IMR-90 (cell line): ENCODE results near the gene C16orf87. TPM values are rescaled to one million over a fixed set of nuclear protein-coding genes. Genes with fewer than 3 reads are reported as not detected.

Experiments
- polyA plus RNA-seq, 3 experiments: library from polyadenylated mRNA; depleted of rRNA; stranded (reverse); fragments of >200 nt; gene quantifications; 2 replicates each; pipeline ENCODE4 v1.2.3, GENCODE V29; 2012; ENCODE audit warnings: low replicate concordance in 1 of 3
- total RNA-seq: library from RNA; depleted of rRNA; stranded (reverse); fragments of >200 nt; gene quantifications from 2 replicates; pipeline ENCODE4 v1.2.3, GENCODE V29; 2012
- TF ChIP-seq, protein P1 (sequence below): fragments of 150-350 bp; IDR thresholded peaks from 2 replicates; pipeline ENCODE4 v1.6.1; 2016; ENCODE audit warnings: low read depth, mild to moderate bottlenecking, low read length, moderate library complexity, borderline replicate concordance

C16orf87 gene
- total and polyA plus RNA-seq, 2 of the 4 experiments (the other 2 are of a cell fraction), result 6.3 to 8.1 TPM

DNA sequence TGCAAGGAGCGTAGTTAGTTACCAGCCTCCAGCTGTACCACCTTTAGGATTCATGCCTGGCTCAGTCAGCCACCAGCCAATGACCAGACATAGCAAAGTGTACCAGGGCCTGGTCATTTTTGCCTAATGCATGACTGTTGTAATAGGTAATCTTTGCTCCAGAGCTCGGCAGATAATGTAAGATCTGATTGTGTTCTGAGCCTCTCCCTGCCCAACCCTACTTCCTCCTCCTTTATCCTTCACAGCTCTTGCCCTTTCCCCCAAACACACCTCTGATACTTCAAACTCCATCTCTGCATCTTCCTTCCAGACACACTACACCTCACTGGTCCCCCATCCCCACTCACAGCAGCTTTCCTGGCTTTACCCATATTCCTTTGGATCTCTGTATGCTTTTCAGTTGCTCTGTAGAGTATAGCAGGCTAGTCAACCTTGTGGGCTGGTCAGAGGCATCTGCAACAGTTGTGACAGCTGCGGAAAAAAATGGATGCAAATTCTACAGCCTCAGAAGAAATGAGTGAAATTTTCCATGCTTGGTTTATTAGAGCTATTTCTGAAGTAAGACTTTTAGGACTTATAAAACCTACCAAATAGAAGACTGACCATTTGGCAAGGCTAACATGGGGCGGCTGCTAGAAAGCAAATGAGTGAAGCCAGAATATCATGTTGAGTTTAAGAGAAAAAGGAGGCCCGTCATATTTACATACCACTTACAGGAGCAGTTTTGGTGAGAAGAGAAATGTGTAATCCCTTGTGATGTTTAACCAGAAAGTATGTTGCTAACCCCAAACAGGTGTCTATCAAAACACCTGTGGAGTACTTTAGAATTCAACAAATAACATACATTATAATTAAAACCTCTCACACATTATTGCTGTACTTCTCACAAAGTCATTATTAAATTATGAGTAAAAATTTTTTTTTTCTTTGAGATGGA lies 19.9 kb upstream of the C16orf87 start (continued):
- TF ChIP-seq, protein P1, sequence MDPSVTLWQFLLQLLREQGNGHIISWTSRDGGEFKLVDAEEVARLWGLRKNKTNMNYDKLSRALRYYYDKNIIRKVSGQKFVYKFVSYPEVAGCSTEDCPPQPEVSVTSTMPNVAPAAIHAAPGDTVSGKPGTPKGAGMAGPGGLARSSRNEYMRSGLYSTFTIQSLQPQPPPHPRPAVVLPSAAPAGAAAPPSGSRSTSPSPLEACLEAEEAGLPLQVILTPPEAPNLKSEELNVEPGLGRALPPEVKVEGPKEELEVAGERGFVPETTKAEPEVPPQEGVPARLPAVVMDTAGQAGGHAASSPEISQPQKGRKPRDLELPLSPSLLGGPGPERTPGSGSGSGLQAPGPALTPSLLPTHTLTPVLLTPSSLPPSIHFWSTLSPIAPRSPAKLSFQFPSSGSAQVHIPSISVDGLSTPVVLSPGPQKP, result no peak
